K562 (cell line): ENCODE results near the gene TSR2. TPM values are rescaled to one million over a fixed set of nuclear protein-coding genes. Genes with fewer than 3 reads are reported as not detected.

Experiments
- CBFB ChIP-seq: sonication (generic); formaldehyde crosslinking; IDR thresholded peaks from 2 replicates; pipeline ENCODE4 v1.4.0; 2020; ENCODE audit warnings: mild to moderate bottlenecking, missing genetic modification reagents
- CTCF ChIP-seq, 3 experiments: IDR thresholded peaks in 2 of 3; conservative IDR thresholded peaks in 1 of 3; 2 replicates each; pipeline ENCODE4 v1.5.1; 2011 to 2012; ENCODE audit warnings: low read length in 3 of 3, mild to moderate bottlenecking in 3 of 3, control low read depth in 2 of 3, improper control_type of control experiment in 1 of 3, inconsistent platforms in 1 of 3, low read depth in 1 of 3, mixed read lengths in 1 of 3, moderate library complexity in 1 of 3; ENCODE audit not compliant: insufficient read depth in 2 of 3
- DEAF1 ChIP-seq: fragments of 450-650 bp; formaldehyde crosslinking; IDR thresholded peaks from 2 replicates; pipeline ENCODE4 v1.4.0; 2020; ENCODE audit warnings: mild to moderate bottlenecking, moderate library complexity
- E2F8 ChIP-seq: fragments of 450-650 bp; IDR thresholded peaks from 2 replicates; pipeline ENCODE4 v1.7.1; 2018; ENCODE audit warnings: mild to moderate bottlenecking, low read depth; ENCODE audit not compliant: partially characterized antibody
- ETV1 ChIP-seq: fragments of 450-650 bp; conservative IDR thresholded peaks from 2 replicates; pipeline ENCODE4 v1.6.1; 2016; ENCODE audit warnings: missing genetic modification characterization, control low read depth, low read depth, missing compliant biosample characterization
- HDAC2 ChIP-seq: fragments of 450-650 bp; IDR thresholded peaks from 2 replicates; pipeline ENCODE4 v1.6.1; 2016; ENCODE audit warnings: mild to moderate bottlenecking
- HDAC8 ChIP-seq: fragments of 450-650 bp; IDR thresholded peaks from 2 replicates; pipeline ENCODE4 v1.6.1; 2016; ENCODE audit warnings: mild to moderate bottlenecking, missing genetic modification characterization, moderate library complexity, missing compliant biosample characterization
- HMGXB4 ChIP-seq: sonication (generic); formaldehyde crosslinking; IDR thresholded peaks from 2 replicates; pipeline ENCODE4 v1.8.1; 2023; ENCODE audit warnings: mild to moderate bottlenecking, missing genetic modification reagents
- HNRNPL ChIP-seq: fragments of 200-400 bp; formaldehyde crosslinking; IDR thresholded peaks from 2 replicates; pipeline ENCODE4 v1.6.1; 2017; ENCODE audit warnings: low read depth, mild to moderate bottlenecking, low read length
- HOMEZ ChIP-seq: fragments of 250-450 bp; sonication (Bioruptor Pico); IDR thresholded peaks from 2 replicates; pipeline ENCODE4 v1.4.0; 2020; ENCODE audit warnings: mild to moderate bottlenecking, moderate library complexity
- MITF ChIP-seq: IDR thresholded peaks from 2 replicates; pipeline ENCODE4 v1.6.1; 2014; ENCODE audit warnings: antibody characterized with exemption
- RAD51 ChIP-seq: fragments of 450-650 bp; IDR thresholded peaks from 2 replicates; pipeline ENCODE4 v1.7.1; 2016; ENCODE audit warnings: low read depth, mild to moderate bottlenecking, borderline replicate concordance
- SMAD2 ChIP-seq: fragments of 150-350 bp; IDR thresholded peaks from 2 replicates; pipeline ENCODE4 v1.6.1; 2014; ENCODE audit warnings: low read depth, mild to moderate bottlenecking, low read length
- TRIM25 ChIP-seq: fragments of 450-650 bp; IDR thresholded peaks from 2 replicates; pipeline ENCODE4 v1.7.0; 2016; ENCODE audit warnings: borderline replicate concordance
- ZSCAN32 ChIP-seq: fragments of 450-650 bp; formaldehyde crosslinking; IDR thresholded peaks from 2 replicates; pipeline ENCODE4 v1.4.0; 2020; ENCODE audit warnings: mild to moderate bottlenecking, moderate library complexity
- polyA plus RNA-seq, 8 experiments: library from polyadenylated mRNA; depleted of rRNA in 4 of 8; stranded (reverse) in 5 of 8; unstranded in 3 of 8; fragments of >200 nt; fragmentation: Nextera tagmentation in 2 of 8; fragmentation: Illumina TruSeq in 1 of 8; extraction: Ambion mirVana in 2 of 8; extraction: Trizol in 1 of 8; gene quantifications; 2 replicates each; pipeline versions ENCODE4 v1.2.1 to v1.2.3, GENCODE V29; 2011 to 2014; ENCODE audit warnings: inconsistent platforms in 1 of 8, missing spikeins in 1 of 8
- total RNA-seq, 7 experiments: library from RNA; depleted of rRNA in 6 of 7; stranded (reverse); fragments of >200 nt in 6 of 7; fragmentation: Illumina TruSeq in 2 of 7; extraction: Trizol in 2 of 7; gene quantifications; 2 replicates each; pipeline versions ENCODE4 v1.2.1 to v1.2.3, GENCODE V29; 2011 to 2021; ENCODE audit warnings: low replicate concordance in 1 of 7

The TSR2 gene
- total and polyA plus RNA-seq, 9 of the 15 experiments (the other 6 are each of a cell fraction or from before 2014, with no cell fraction given) = 8.6 to 50.0 (median 28.5) TPM

GRCh38 chrX:54452920-54453319 is 12.7 kb downstream of the TSR2 start (continued):
- TF ChIP-seq CTCF (IDR thresholded peaks at IDR 0.05 in 2 of 3, conservative IDR thresholded peaks at IDR 0.05 in 1 of 3; ENCODE audit: insufficient read depth in 2 of 3, low read depth in 1 of 3, low read length in 3 of 3) = peak; percentile 40 to 95 (median 53); a peak in 5 of 6 replicates
- no peak for TF ChIP-seq TRIM25
- no peak for TF ChIP-seq SMAD2
- TF ChIP-seq HNRNPL = no peak
- no peak for TF ChIP-seq HOMEZ (CRISPR knock-in tag)
- no peak for TF ChIP-seq MITF
- no peak for TF ChIP-seq HDAC2
- TF ChIP-seq CBFB (CRISPR knock-in tag) = no peak
- TF ChIP-seq ZSCAN32 = no peak
- TF ChIP-seq HMGXB4 = no peak
- TF ChIP-seq ETV1 (tag) = no peak
- no peak for TF ChIP-seq E2F8
- peak; percentile 39; the same call in 1 of the 2 replicates for TF ChIP-seq RAD51
- no peak for TF ChIP-seq HDAC8 (tag)
- no peak for TF ChIP-seq DEAF1 (CRISPR knock-in tag)
